BJ (cell line): ENCODE results near the gene SLTM. TPM values are rescaled to one million over a fixed set of nuclear protein-coding genes. Genes with fewer than 3 reads are reported as not detected.

Experiments
- CTCF ChIA-PET: fragments of 350-600 bp; formaldehyde crosslinking; extraction: SDS; loops from one replicate; lab custom pipeline; 2021; ENCODE audit warnings: antibody characterized with exemption, inconsistent platforms; lab: Yijun Ruan, JAX
- POLR2A ChIA-PET: fragments of 300-600 bp; sonication (Branson Sonifier 250); formaldehyde crosslinking; extraction: SDS; loops from one replicate; lab custom pipeline; 2021; ENCODE audit warnings: antibody characterized with exemption; lab: Charles Lee
- DNase-seq: peaks from one replicate; pipeline ENCODE4 v3.0.0-alpha.2; 2011; ENCODE audit warnings: low read depth
- H3K27me3 ChIP-seq: 2 replicates; pipeline ENCODE4 v1.6.0; 2011; ENCODE audit warnings: low read length; ENCODE audit not compliant: control insufficient read depth, insufficient read depth
- H3K36me3 ChIP-seq: 2 replicates; pipeline ENCODE4 v1.5.1; 2011; ENCODE audit warnings: low read length; ENCODE audit not compliant: control insufficient read depth, insufficient read depth
- H3K4me3 ChIP-seq: 2 replicates; pipeline ENCODE4 v1.5.1; 2011; ENCODE audit warnings: low read depth, mild to moderate bottlenecking, control low read depth, low read length
- polyA plus RNA-seq: library from polyadenylated mRNA; depleted of rRNA; stranded (reverse); fragments of >200 nt; gene quantifications from 2 replicates; pipeline ENCODE4 v1.2.3, GENCODE V29; 2011
- TF ChIP-seq, protein P1 (sequence below): IDR thresholded peaks from 2 replicates; pipeline ENCODE4 v1.5.1; 2011; ENCODE audit warnings: low read depth, mild to moderate bottlenecking, control low read depth, inconsistent platforms, low read length, moderate library complexity; ENCODE audit not compliant: insufficient read depth

SLTM gene
- polyA plus RNA-seq, 1 experiment, result 14.3 TPM

DNA sequence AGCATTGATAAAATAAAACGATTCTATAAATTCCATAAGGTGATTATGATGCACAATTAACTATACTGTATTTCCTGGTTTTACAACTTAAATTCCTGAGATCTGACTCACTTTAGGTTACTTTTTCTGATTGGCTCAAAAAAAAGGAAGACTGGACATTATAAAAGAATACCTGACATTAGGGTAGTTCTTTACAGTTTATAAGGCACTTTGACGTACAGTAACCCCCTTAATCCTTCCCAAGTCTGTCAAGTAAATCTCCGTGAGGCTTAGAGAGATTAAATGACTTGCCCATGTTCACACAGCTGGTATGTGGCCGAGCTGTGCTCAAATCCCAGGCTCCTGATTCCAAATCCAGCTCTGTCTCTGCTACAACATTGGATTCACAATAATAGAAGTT lies 1.0 kb upstream of the SLTM start:
- peak overlapping the region; percentile 45; the same call in 1 of the 2 replicates for H3K4me3 ChIP-seq
- H3K27me3 ChIP-seq, result no peaks in the 10 kb centered on the region
- H3K36me3 ChIP-seq, result no peaks in the 10 kb centered on the region
- ChIA-PET CTCF (interaction anchor here (0.6 to 1.1 kb wide), 3 partner anchors 9 to 719 kb away, joined by 3 read pairs; no protein-coding TSS in a partner anchor), POLR2A (no interaction called here)
- DNase-seq, result no peak
- TF ChIP-seq, protein P1, sequence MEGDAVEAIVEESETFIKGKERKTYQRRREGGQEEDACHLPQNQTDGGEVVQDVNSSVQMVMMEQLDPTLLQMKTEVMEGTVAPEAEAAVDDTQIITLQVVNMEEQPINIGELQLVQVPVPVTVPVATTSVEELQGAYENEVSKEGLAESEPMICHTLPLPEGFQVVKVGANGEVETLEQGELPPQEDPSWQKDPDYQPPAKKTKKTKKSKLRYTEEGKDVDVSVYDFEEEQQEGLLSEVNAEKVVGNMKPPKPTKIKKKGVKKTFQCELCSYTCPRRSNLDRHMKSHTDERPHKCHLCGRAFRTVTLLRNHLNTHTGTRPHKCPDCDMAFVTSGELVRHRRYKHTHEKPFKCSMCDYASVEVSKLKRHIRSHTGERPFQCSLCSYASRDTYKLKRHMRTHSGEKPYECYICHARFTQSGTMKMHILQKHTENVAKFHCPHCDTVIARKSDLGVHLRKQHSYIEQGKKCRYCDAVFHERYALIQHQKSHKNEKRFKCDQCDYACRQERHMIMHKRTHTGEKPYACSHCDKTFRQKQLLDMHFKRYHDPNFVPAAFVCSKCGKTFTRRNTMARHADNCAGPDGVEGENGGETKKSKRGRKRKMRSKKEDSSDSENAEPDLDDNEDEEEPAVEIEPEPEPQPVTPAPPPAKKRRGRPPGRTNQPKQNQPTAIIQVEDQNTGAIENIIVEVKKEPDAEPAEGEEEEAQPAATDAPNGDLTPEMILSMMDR, result no peak

DNA sequence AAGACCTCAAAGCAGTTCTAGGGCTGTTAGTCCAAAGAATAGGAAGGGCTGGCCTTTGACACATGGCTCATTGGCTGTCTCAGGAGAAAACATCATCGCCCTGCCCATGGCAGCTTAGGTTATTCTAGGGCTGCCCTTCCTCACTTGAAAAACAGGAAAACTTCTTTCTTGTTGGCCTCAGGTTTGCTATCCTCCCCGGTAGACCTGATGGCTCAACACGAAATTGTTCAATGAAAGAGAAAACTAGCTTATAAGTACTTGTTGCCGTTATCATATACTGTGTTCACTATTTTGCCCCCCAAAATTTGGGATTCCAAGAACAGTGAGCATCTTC lies 602 bp upstream of the SLTM start:
- TF ChIP-seq, protein P1, result no peak
- ChIA-PET POLR2A (no interaction called here), CTCF (interaction anchor here (0.6 to 1.1 kb wide), 3 partner anchors 9 to 718 kb away, joined by 3 read pairs; no protein-coding TSS in a partner anchor)
- Histone ChIP-seq H3K4me3 (peak overlapping the region; percentile 45), H3K36me3 (no peaks in the 10 kb centered on the region), H3K27me3 (no peaks in the 10 kb centered on the region)
- DNase-seq, result no peak

DNA sequence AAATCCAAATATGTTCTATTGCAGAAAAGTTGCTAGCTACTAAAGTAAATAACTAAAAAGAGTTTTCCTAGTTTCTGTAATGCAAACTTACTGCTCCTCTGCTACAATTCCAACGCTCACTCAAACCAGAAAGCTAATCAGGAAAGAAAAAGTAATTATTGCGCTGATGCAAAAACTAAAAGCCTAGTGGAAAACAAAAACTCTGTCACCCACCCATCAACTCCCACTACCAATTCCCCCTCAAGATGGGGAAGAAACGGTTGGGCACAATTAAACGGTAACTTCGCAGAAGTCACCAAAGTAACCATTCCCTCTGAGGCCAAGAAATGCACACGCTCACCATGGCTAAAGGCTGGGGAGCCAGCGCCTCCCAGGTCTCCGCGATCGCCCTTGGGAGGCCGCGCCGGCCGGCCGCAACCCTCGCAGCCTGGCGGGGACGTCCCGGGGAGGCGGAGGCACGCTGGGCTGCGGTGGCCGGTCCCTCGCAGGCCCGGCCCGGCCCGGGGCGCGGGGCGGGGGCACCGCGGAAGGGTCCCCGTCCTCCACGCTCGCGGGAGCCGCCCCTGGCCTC lies 684 bp downstream of the SLTM start:
- ChIA-PET CTCF (no interaction called here), POLR2A (no interaction called here)
- Histone ChIP-seq H3K36me3 (no peaks in the 10 kb centered on the region), H3K4me3 (peak overlapping the region; percentile 73), H3K27me3 (no peaks in the 10 kb centered on the region)
- DNase-seq, result no peak
- TF ChIP-seq, protein P1, result no peak

DNA sequence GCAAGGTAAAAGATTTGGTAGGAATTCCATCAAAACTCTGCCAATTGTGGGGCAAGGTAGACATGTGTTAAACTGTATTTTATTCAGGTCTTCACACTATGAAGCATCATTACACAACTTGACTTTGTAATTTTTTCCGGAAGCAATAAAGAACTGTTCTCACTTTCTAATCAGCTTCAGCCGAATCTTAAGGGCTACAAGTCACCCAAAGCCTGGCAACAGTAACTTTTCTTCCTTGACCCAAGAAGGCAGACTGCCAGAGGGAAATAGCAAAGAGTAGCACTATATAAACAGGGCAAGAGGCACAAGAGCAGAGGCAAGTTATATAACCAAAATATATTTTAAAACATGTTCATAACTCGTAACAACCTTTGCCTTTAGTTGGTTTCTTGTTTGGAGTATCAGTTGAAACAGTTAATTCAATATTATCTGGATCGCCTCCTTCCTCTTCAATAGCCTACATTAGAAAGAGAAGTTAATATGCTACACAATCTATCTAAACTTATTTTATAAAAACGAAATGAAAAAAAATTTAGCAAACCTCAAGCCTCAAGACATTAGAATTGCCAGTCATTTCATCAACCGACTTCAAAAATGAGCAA lies 1.4 kb downstream of the SLTM start:
- ChIA-PET POLR2A (no interaction called here), CTCF (interaction anchor here (1.1 to 1.2 kb wide), 2 partner anchors 15 to 59 kb away, joined by 3 read pairs; no protein-coding TSS in a partner anchor)
- H3K27me3 ChIP-seq, result no peaks in the 10 kb centered on the region
- DNase-seq, result no peak
- H3K36me3 ChIP-seq, result no peaks in the 10 kb centered on the region; the same call in 1 of the 2 replicates
- H3K4me3 ChIP-seq, result peak overlapping the region; percentile 73
- TF ChIP-seq, protein P1, result no peak

DNA sequence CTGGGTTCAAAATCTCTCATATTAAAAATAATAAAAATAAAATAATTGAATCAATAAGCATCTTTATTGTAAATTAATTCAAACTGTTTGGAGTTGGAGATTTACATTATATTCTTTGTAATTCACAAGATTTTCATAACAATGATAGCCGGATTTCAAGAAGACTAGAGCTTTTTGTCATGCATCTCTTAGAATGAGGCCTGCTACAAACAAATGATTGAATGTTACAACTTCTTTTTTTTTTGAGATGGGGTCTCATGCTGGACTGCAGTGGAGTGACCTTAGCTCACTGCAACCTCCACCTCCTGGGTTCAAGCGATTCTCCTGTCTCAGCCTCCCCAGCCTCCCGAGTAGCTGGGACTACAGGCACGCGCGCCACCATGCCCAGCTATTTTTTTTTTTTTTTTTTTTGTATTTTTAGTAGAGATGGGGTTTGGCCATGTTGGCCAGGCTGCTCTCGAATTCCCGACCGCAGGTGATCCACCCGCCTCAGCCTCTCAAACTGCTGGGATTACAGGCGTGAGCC lies 3.5 kb downstream of the SLTM start:
- CTCF ChIA-PET, result no interaction called here
- POLR2A ChIA-PET, result no interaction called here

More for the DNA sequence above, 3.5 kb downstream of the SLTM start:
- TF ChIP-seq, protein P1, result no peak
- no peaks in the 10 kb centered on the region; the same call in 1 of the 2 replicates for H3K36me3 ChIP-seq
- no peak for DNase-seq
- H3K27me3 ChIP-seq, result no peaks in the 10 kb centered on the region
- H3K4me3 ChIP-seq, result no peak overlapping the region
